Neuronal stem cell (in vitro differentiated cells): ENCODE results near the gene CAMK2B.

Source experiments
- DNase-seq: peaks from one replicate; pipeline ENCODE4 v3.0.0-alpha.2; 2013; ENCODE audit warnings: low spot score
- H2AFZ ChIP-seq: one replicate; pipeline ENCODE4 v1.6.1; 2013; ENCODE audit warnings: mild to moderate bottlenecking, low read length, inconsistent platforms
- H2AK5ac ChIP-seq: 2 replicates; pipeline ENCODE4 v1.6.1; 2013; ENCODE audit warnings: low read depth, mild to moderate bottlenecking, inconsistent platforms, low read length, moderate library complexity, mixed read lengths
- H2BK120ac ChIP-seq: 2 replicates; pipeline ENCODE4 v1.6.1; 2013; ENCODE audit warnings: low read depth, mild to moderate bottlenecking, inconsistent platforms, low read length, moderate library complexity, mixed read lengths
- H2BK12ac ChIP-seq: one replicate; pipeline ENCODE4 v1.6.1; 2013; ENCODE audit warnings: low read length, inconsistent platforms
- H2BK15ac ChIP-seq: 2 replicates; pipeline ENCODE4 v1.6.1; 2013; ENCODE audit warnings: mild to moderate bottlenecking, low read length, inconsistent platforms, mixed read lengths
- H2BK5ac ChIP-seq: one replicate; pipeline ENCODE4 v1.6.1; 2013; ENCODE audit warnings: inconsistent platforms, mild to moderate bottlenecking, low read length, moderate library complexity
- H3K14ac ChIP-seq: one replicate; pipeline ENCODE4 v1.6.1; 2013; ENCODE audit warnings: low read length, inconsistent platforms
- H3K18ac ChIP-seq: 2 replicates; pipeline ENCODE4 v1.6.1; 2013; ENCODE audit warnings: low read length, inconsistent platforms
- H3K23ac ChIP-seq: 2 replicates; pipeline ENCODE4 v1.6.1; 2013; ENCODE audit warnings: low read depth, mild to moderate bottlenecking, mixed read lengths, low read length, inconsistent platforms; ENCODE audit not compliant: poor library complexity
- H3K27ac ChIP-seq: replicated peaks from 3 replicates; pipeline ENCODE4 v1.5.1; 2013; ENCODE audit warnings: low read length, inconsistent platforms
- H3K27me3 ChIP-seq, 3 experiments: 2 replicates each; pipeline ENCODE4 v1.6.1; 2013; ENCODE audit warnings: low read length in 3 of 3, mild to moderate bottlenecking in 2 of 3, inconsistent platforms in 1 of 3, low read depth in 1 of 3, mixed read lengths in 1 of 3, moderate library complexity in 1 of 3; ENCODE audit not compliant: control insufficient read depth in 3 of 3, insufficient read depth in 3 of 3
- H3K36me3 ChIP-seq, 2 donors: replicated peaks in 1 of 2; 2 replicates each; pipeline ENCODE4 v1.6.1; 2013; ENCODE audit warnings: low read length in 2 of 2; ENCODE audit not compliant: control insufficient read depth in 2 of 2, insufficient read depth in 2 of 2
- H3K4ac ChIP-seq: 2 replicates; pipeline ENCODE4 v1.6.1; 2013; ENCODE audit warnings: inconsistent platforms, mild to moderate bottlenecking, low read length, moderate library complexity
- H3K4me1 ChIP-seq, 2 donors: 1 replicate in 1 of 2; 2 replicates in 1 of 2; pipeline ENCODE4 v1.6.1; 2013; ENCODE audit warnings: low read length in 2 of 2, low read depth in 1 of 2; ENCODE audit not compliant: control insufficient read depth in 2 of 2, insufficient read depth in 1 of 2
- H3K4me2 ChIP-seq: one replicate; pipeline ENCODE4 v1.6.1; 2013; ENCODE audit warnings: mild to moderate bottlenecking, low read length, inconsistent platforms; ENCODE audit not compliant: insufficient read depth, poor library complexity, severe bottlenecking
- H3K4me3 ChIP-seq, 2 donors: 2 replicates each; pipeline ENCODE4 v1.5.1; 2013; ENCODE audit warnings: low read length in 2 of 2, mild to moderate bottlenecking in 2 of 2, inconsistent platforms in 1 of 2, moderate library complexity in 1 of 2
- H3K79me1 ChIP-seq: one replicate; pipeline ENCODE4 v1.6.1; 2013; ENCODE audit warnings: low read depth, mild to moderate bottlenecking, inconsistent platforms, low read length, moderate library complexity
- H3K9ac ChIP-seq: one replicate; pipeline ENCODE4 v1.6.1; 2013; ENCODE audit warnings: mild to moderate bottlenecking, low read depth, low read length, inconsistent platforms; ENCODE audit not compliant: poor library complexity
- H3K9me3 ChIP-seq, 2 donors: replicated peaks in 1 of 2; 2 replicates each; pipeline versions ENCODE3 to v1.6.1; 2013; ENCODE audit warnings: low read length in 2 of 2, mild to moderate bottlenecking in 2 of 2, inconsistent platforms in 1 of 2, low read depth in 1 of 2, mixed read lengths in 1 of 2, moderate library complexity in 1 of 2; ENCODE audit not compliant: control insufficient read depth in 2 of 2, insufficient read depth in 1 of 2
- H4K8ac ChIP-seq: one replicate; pipeline ENCODE4 v1.6.1; 2013; ENCODE audit warnings: low read depth, mild to moderate bottlenecking, inconsistent platforms, low read length, moderate library complexity
- H4K91ac ChIP-seq: one replicate; pipeline ENCODE4 v1.6.1; 2013; ENCODE audit warnings: low read length, low read depth, mild to moderate bottlenecking, inconsistent platforms; ENCODE audit not compliant: poor library complexity
- WGBS, 2 donors: extraction: QIAGEN DNeasy Blood & Tissue Kit; methylation state at CpG; one replicate each; pipeline ENCODE4 v1.1.7; 2013; ENCODE audit warnings: missing lambda C conversion rate in 2 of 2, mixed read lengths in 1 of 2; ENCODE audit not compliant: insufficient read length in 2 of 2, insufficient replicate concordance in 1 of 2; ENCODE audit errors: extremely low coverage in 2 of 2; 5-methylcytosine and 5-hydroxymethylcytosine counted together

The CAMK2B gene

DNA sequence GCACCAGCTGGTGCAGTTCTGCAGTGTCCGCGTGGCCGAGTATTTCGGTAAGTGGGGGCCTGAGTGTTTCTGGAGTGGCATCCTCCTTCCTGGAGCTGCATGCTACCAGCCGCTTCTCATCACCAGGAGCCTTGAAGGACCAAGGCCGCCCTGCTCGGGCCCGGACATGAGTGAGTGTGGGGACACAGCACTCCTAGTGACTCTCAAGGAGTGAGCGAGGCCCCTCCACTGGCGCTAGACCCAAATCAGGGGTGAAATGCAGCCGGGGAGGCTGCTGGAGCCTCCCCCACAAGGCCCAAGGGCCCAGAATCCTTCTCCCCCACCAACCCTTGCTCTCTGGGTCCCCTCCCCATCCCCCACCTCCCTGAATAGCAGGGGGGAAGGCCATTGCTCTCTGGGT lies 48.0 kb downstream of the CAMK2B start:
- no peak overlapping the region for H2BK120ac ChIP-seq
- H4K91ac ChIP-seq, result no peak overlapping the region
- H3K4me1 ChIP-seq, result peaks cover 10 to 18% of the 10 kb centered on the region in 2 donors
- H2BK12ac ChIP-seq, result no peak overlapping the region
- no peaks in the 10 kb centered on the region for H3K9me3 ChIP-seq
- no peak overlapping the region for H3K4me3 ChIP-seq
- H3K36me3 ChIP-seq, result no peaks in the 10 kb centered on the region
- no peak overlapping the region for H4K8ac ChIP-seq
- H2AFZ ChIP-seq, result no peak overlapping the region
- H2BK15ac ChIP-seq, result no peak overlapping the region
- H3K23ac ChIP-seq, result no peak overlapping the region
- no peak overlapping the region for H3K14ac ChIP-seq
- peak overlapping the region; percentile 62 for H3K18ac ChIP-seq
- no peak overlapping the region for H3K27ac ChIP-seq
- no peak overlapping the region for H3K9ac ChIP-seq
- no peak for DNase-seq
- H2BK5ac ChIP-seq, result no peak overlapping the region
- peak overlapping the region; percentile 35 for H2AK5ac ChIP-seq
- WGBS, 2 donors, result no CpG with 5 or more reads among the region's 11 CpGs
- H3K79me1 ChIP-seq, result no peaks in the 10 kb centered on the region
- peaks cover 0 to 53% (median 0%) of the 10 kb centered on the region in 3 experiments for H3K27me3 ChIP-seq
- no peak overlapping the region for H3K4ac ChIP-seq
- no peak overlapping the region for H3K4me2 ChIP-seq

DNA sequence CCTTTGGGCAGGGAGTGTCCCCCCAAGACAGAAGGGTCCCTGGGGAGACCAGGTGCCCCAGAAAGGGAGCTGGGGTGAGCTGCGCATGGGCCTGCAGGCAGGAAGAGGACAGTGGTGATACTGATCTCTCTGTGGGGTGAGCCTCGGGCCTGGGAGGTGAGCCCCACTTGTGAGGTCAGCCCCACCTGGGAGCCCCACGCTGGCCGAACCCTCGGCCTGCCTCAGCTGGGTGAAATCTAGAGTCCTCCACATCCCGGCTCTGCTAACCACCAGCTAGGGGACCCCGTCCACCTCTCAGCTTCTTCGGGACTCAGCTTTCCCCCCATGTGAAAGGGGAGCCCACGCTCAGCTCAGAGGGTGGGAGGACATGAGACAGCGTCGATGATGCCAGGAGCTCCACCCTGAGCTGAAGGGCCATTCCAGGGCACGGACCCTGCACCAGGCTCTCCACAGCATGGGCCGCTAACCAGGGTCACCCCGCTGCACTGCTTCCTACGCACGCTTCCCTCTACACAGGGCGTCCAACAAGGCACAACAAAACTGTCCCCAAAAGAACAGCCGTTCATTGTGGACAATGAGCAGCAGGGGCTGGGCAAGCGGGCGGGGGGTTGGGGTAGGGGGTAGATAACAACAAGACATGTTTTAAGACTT lies 48.7 kb downstream of the CAMK2B start:
- H2BK5ac ChIP-seq, result peak overlapping the region; percentile 69
- H3K27ac ChIP-seq, result no peak overlapping the region
- peak overlapping the region; percentile 57 for H3K4ac ChIP-seq
- H3K4me2 ChIP-seq, result no peak overlapping the region
- DNase-seq, result no peak
- no CpG with 5 or more reads among the region's 20 CpGs for WGBS, 2 donors
- peak overlapping the region; percentile 49 for H3K14ac ChIP-seq
- peak overlapping the region; percentile 90 for H4K91ac ChIP-seq
- H3K18ac ChIP-seq, result peak overlapping the region; percentile 89
- H3K4me3 ChIP-seq, result peak overlapping the region in 1 of 2 donors; percentile 23
- H3K9ac ChIP-seq, result peak overlapping the region; percentile 74
- H3K79me1 ChIP-seq, result no peaks in the 10 kb centered on the region
- H3K36me3 ChIP-seq, result no peaks in the 10 kb centered on the region
- H2BK15ac ChIP-seq, result peak overlapping the region; percentile 71
- H3K4me1 ChIP-seq, result peaks cover 10 to 18% of the 10 kb centered on the region in 2 donors
- no peak overlapping the region for H4K8ac ChIP-seq
- peak overlapping the region; percentile 92 for H2BK120ac ChIP-seq
- H2AK5ac ChIP-seq, result peak overlapping the region; percentile 99
- peak overlapping the region; percentile 95 for H2AFZ ChIP-seq
- H2BK12ac ChIP-seq, result peak overlapping the region; percentile 67
- H3K9me3 ChIP-seq, result no peaks in the 10 kb centered on the region
- H3K23ac ChIP-seq, result peak overlapping the region; percentile 27
- H3K27me3 ChIP-seq, result peaks cover 0 to 51% (median 0%) of the 10 kb centered on the region in 3 experiments

DNA sequence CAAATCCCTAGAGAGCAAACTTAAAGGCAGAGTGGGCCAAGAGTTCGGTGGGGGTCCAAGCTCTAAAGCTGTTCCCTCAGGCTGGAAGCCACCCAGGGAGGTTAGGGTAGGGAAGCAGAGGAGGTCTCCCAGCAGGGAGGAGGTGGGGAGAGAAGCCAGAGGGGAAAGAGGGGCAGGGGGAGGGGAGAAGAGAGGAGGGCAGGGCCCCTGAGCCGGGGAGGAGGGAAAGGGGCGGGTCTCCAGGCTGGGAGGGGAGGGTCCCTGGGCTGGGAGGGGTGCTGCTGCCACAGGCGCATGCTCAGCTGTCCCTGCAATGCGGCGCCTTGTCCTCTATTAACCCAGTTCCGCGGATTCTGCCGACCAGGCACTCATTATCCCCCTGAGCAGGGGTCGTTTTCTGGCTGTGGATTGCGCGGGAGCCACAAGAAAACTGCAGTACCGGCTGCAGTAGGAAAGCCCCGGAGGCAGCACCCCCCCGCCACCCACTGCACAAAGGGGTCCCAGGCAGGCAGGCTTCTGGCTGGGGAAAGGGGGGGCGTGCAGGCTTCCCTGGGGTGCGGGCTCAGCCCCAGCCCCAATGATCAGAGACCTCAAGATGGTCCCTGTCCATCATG lies 49.3 kb downstream of the CAMK2B start:
- H3K4me3 ChIP-seq, result peak overlapping the region in 1 of 2 donors; percentile 23
- H4K8ac ChIP-seq, result peak overlapping the region; percentile 87
- peak overlapping the region; percentile 27 for H3K23ac ChIP-seq
- peak overlapping the region; percentile 89 for H3K18ac ChIP-seq
- H2BK12ac ChIP-seq, result peak overlapping the region; percentile 67
- peak overlapping the region; percentile 74 for H3K9ac ChIP-seq
- DNase-seq, result peak; percentile 72
- WGBS, 2 donors, result no CpG with 5 or more reads among the region's 17 CpGs
- peak overlapping the region; percentile 90 for H4K91ac ChIP-seq
- H3K9me3 ChIP-seq, result no peaks in the 10 kb centered on the region
- H2BK15ac ChIP-seq, result peak overlapping the region; percentile 71
- H2BK120ac ChIP-seq, result peak overlapping the region; percentile 92
- H3K4me2 ChIP-seq, result no peak overlapping the region
- peak overlapping the region; percentile 49 for H3K14ac ChIP-seq
- no peaks in the 10 kb centered on the region for H3K79me1 ChIP-seq
- H2AK5ac ChIP-seq, result peak overlapping the region; percentile 99
- H2BK5ac ChIP-seq, result peak overlapping the region; percentile 69
- H2AFZ ChIP-seq, result peak overlapping the region; percentile 95
- H3K4ac ChIP-seq, result peak overlapping the region; percentile 29
- H3K27me3 ChIP-seq, result peaks cover 0 to 51% (median 0%) of the 10 kb centered on the region in 3 experiments
- H3K36me3 ChIP-seq, result no peaks in the 10 kb centered on the region
- H3K27ac ChIP-seq, result no peak overlapping the region
- peaks cover 10 to 18% of the 10 kb centered on the region in 2 donors for H3K4me1 ChIP-seq

DNA sequence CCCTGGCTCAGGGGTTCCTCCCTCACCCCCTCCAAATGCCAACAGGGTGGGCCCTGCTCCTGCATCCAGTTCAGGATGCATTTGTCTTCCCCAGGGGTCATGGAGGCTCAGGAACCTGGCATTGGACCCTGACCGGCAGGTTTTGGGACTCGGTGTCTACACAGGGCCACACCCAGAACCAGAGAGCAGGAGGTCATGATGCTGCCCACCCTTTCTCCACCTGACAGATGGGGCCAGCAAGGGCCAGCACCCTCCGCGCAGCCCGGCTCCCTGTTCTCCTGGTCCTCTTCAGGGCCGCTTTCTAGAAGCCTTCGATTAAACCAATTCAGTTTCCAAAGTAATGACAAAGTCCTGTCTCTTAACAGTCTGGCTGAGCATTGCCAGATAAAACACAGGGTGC lies 50.2 kb downstream of the CAMK2B start:
- no peaks in the 10 kb centered on the region for H3K36me3 ChIP-seq
- H2BK120ac ChIP-seq, result no peak overlapping the region
- H3K27me3 ChIP-seq, result peaks cover 0 to 43% (median 0%) of the 10 kb centered on the region in 3 experiments
- no peak overlapping the region for H2AFZ ChIP-seq
- peak overlapping the region; percentile 56 for H3K4ac ChIP-seq
- no peak for DNase-seq
- H2BK5ac ChIP-seq, result no peak overlapping the region
- H3K14ac ChIP-seq, result peak overlapping the region; percentile 5
- H3K79me1 ChIP-seq, result no peaks in the 10 kb centered on the region
- H3K23ac ChIP-seq, result no peak overlapping the region
- H3K18ac ChIP-seq, result peak overlapping the region; percentile 60
- H3K27ac ChIP-seq, result no peak overlapping the region
- H2AK5ac ChIP-seq, result peak overlapping the region; percentile 36
- peak overlapping the region; percentile 95 for H2BK15ac ChIP-seq
- peaks cover 10 to 18% of the 10 kb centered on the region in 2 donors for H3K4me1 ChIP-seq
- WGBS, 2 donors, result no CpG with 5 or more reads among the region's 7 CpGs
- H3K4me2 ChIP-seq, result no peak overlapping the region
- no peaks in the 10 kb centered on the region for H3K9me3 ChIP-seq
- H4K91ac ChIP-seq, result no peak overlapping the region
- H3K9ac ChIP-seq, result no peak overlapping the region
- H3K4me3 ChIP-seq, result no peak overlapping the region
- peak overlapping the region; percentile 92 for H2BK12ac ChIP-seq
- H4K8ac ChIP-seq, result no peak overlapping the region
